ENCODE measurements around the gene GPR33. TPM values are rescaled to one million over a fixed set of nuclear protein-coding genes. Genes with fewer than 3 reads are reported as not detected.

Gene GPR33
- total RNA-seq, 1 experiment from 2014 or later = not detected

GRCh38 chr14:31442284-31442683, 45.6 kb downstream of the GPR33 start:
- no peak for DNase-seq (ENCODE audit: low read depth, low spot score)
- no peak overlapping the region for H3K9ac ChIP-seq (ENCODE audit: low read length)
- H2AFZ ChIP-seq (ENCODE audit: low read depth, low read length, poor library complexity, severe bottlenecking) = no peak overlapping the region
- ChIA-PET CTCF (no interaction called here), POLR2A (no interaction called here), RAD21 (ENCODE audit: low non-redundant PET in 1 of 2, low total read pairs in 2 of 2, uncharacterized antibody in 2 of 2, unreplicated experiment in 2 of 2) (no interaction called here)
- H3K4me3 ChIP-seq (replicated peaks in 1 of 2; ENCODE audit: low read depth in 1 of 2, low read length in 2 of 2) = no peak overlapping the region
- no peaks in the 10 kb centered on the region for H3K27me3 ChIP-seq (ENCODE audit: insufficient read depth, low read length)
- no peaks in the 10 kb centered on the region for H3K9me3 ChIP-seq (ENCODE audit: control insufficient read depth in 1 of 2, insufficient read depth in 1 of 2, low read depth in 1 of 2, low read length in 2 of 2)
- H3K4me1 ChIP-seq (ENCODE audit: control insufficient read depth in 1 of 2, insufficient read depth in 2 of 2, low read length in 2 of 2) = peaks cover 11% of the 10 kb centered on the region in 2 experiments
- H3K79me2 ChIP-seq (ENCODE audit: insufficient read depth, low read length) = no peaks in the 10 kb centered on the region
- no TSS peak for BruUV-seq (replicated peaks)
- no peaks in the 10 kb centered on the region for H3K36me3 ChIP-seq (ENCODE audit: control insufficient read depth in 1 of 2, insufficient read depth in 2 of 2, low read length in 2 of 2)
- H3K4me2 ChIP-seq (ENCODE audit: low read length) = no peak overlapping the region
- no peak for TF ChIP-seq SIN3A (IDR thresholded peaks at IDR 0.05; ENCODE audit: low read depth)
- TF ChIP-seq YY1 (IDR thresholded peaks at IDR 0.05; ENCODE audit: extremely low read depth, insufficient replicate concordance, low read depth, low read length) = no peak
- TF ChIP-seq FOSL1 (IDR thresholded peaks at IDR 0.05; ENCODE audit: low read depth) = no peak
- no peak for TF ChIP-seq ZNF274 (IDR thresholded peaks at IDR 0.05; ENCODE audit: low read depth, low read length)
- TF ChIP-seq, protein P1, sequence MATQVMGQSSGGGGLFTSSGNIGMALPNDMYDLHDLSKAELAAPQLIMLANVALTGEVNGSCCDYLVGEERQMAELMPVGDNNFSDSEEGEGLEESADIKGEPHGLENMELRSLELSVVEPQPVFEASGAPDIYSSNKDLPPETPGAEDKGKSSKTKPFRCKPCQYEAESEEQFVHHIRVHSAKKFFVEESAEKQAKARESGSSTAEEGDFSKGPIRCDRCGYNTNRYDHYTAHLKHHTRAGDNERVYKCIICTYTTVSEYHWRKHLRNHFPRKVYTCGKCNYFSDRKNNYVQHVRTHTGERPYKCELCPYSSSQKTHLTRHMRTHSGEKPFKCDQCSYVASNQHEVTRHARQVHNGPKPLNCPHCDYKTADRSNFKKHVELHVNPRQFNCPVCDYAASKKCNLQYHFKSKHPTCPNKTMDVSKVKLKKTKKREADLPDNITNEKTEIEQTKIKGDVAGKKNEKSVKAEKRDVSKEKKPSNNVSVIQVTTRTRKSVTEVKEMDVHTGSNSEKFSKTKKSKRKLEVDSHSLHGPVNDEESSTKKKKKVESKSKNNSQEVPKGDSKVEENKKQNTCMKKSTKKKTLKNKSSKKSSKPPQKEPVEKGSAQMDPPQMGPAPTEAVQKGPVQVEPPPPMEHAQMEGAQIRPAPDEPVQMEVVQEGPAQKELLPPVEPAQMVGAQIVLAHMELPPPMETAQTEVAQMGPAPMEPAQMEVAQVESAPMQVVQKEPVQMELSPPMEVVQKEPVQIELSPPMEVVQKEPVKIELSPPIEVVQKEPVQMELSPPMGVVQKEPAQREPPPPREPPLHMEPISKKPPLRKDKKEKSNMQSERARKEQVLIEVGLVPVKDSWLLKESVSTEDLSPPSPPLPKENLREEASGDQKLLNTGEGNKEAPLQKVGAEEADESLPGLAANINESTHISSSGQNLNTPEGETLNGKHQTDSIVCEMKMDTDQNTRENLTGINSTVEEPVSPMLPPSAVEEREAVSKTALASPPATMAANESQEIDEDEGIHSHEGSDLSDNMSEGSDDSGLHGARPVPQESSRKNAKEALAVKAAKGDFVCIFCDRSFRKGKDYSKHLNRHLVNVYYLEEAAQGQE (IDR thresholded peaks at IDR 0.05; ENCODE audit: low read depth) = no peak
- TF ChIP-seq CBX3 (IDR thresholded peaks at IDR 0.05; ENCODE audit: low read depth) = no peak
- TF ChIP-seq CEBPB (IDR thresholded peaks at IDR 0.05; ENCODE audit: low read depth) = no peak
- no peaks in the 10 kb centered on the region for H4K20me1 ChIP-seq (ENCODE audit: insufficient read depth)
- no peaks in the 10 kb centered on the region for H3K9me2 ChIP-seq (ENCODE audit: insufficient read depth)
- intact Hi-C loops (cut with micrococcal nuclease) = no loop called here
- no peak overlapping the region; the same call in 1 of the 2 replicates for H3K27ac ChIP-seq (ENCODE audit: low read depth, low read length)
- ATAC-seq = no peak
